ENCODE results near the gene SYCE1. TPM values are rescaled to one million over a fixed set of nuclear protein-coding genes. Genes with fewer than 3 reads are reported as not detected.

The SYCE1 gene
- total and polyA plus RNA-seq, 2 experiments from 2014 or later, result 0.53 TPM; not detected in 1

- TF ChIP-seq, protein P1, sequence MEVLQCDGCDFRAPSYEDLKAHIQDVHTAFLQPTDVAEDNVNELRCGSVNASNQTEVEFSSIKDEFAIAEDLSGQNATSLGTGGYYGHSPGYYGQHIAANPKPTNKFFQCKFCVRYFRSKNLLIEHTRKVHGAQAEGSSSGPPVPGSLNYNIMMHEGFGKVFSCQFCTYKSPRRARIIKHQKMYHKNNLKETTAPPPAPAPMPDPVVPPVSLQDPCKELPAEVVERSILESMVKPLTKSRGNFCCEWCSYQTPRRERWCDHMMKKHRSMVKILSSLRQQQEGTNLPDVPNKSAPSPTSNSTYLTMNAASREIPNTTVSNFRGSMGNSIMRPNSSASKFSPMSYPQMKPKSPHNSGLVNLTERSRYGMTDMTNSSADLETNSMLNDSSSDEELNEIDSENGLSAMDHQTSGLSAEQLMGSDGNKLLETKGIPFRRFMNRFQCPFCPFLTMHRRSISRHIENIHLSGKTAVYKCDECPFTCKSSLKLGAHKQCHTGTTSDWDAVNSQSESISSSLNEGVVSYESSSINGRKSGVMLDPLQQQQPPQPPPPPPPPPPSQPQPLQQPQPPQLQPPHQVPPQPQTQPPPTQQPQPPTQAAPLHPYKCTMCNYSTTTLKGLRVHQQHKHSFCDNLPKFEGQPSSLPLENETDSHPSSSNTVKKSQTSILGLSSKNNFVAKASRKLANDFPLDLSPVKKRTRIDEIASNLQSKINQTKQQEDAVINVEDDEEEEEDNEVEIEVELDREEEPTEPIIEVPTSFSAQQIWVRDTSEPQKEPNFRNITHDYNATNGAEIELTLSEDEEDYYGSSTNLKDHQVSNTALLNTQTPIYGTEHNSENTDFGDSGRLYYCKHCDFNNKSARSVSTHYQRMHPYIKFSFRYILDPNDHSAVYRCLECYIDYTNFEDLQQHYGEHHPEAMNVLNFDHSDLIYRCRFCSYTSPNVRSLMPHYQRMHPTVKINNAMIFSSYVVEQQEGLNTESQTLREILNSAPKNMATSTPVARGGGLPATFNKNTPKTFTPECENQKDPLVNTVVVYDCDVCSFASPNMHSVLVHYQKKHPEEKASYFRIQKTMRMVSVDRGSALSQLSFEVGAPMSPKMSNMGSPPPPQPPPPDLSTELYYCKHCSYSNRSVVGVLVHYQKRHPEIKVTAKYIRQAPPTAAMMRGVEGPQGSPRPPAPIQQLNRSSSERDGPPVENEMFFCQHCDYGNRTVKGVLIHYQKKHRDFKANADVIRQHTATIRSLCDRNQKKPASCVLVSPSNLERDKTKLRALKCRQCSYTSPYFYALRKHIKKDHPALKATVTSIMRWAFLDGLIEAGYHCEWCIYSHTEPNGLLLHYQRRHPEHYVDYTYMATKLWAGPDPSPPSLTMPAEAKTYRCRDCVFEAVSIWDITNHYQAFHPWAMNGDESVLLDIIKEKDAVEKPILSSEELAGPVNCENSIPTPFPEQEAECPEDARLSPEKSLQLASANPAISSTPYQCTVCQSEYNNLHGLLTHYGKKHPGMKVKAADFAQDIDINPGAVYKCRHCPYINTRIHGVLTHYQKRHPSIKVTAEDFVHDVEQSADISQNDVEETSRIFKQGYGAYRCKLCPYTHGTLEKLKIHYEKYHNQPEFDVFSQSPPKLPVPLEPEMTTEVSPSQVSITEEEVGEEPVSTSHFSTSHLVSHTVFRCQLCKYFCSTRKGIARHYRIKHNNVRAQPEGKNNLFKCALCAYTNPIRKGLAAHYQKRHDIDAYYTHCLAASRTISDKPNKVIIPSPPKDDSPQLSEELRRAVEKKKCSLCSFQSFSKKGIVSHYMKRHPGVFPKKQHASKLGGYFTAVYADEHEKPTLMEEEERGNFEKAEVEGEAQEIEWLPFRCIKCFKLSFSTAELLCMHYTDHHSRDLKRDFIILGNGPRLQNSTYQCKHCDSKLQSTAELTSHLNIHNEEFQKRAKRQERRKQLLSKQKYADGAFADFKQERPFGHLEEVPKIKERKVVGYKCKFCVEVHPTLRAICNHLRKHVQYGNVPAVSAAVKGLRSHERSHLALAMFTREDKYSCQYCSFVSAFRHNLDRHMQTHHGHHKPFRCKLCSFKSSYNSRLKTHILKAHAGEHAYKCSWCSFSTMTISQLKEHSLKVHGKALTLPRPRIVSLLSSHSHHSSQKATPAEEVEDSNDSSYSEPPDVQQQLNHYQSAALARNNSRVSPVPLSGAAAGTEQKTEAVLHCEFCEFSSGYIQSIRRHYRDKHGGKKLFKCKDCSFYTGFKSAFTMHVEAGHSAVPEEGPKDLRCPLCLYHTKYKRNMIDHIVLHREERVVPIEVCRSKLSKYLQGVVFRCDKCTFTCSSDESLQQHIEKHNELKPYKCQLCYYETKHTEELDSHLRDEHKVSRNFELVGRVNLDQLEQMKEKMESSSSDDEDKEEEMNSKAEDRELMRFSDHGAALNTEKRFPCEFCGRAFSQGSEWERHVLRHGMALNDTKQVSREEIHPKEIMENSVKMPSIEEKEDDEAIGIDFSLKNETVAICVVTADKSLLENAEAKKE (CRISPR knock-in tag; IDR thresholded peaks at IDR 0.05), result no peak
- TF ChIP-seq EZH2phosphoT487 (IDR thresholded peaks at IDR 0.05; ENCODE audit: unreplicated experiment) (no peak), CREB1 (CRISPR knock-in tag; IDR thresholded peaks at IDR 0.05; ENCODE audit: low read depth) (no peak), POLR2AphosphoS5 (IDR thresholded peaks at IDR 0.05; ENCODE audit: low read depth) (no peak)
Observed at GRCh38 chr10:133526957-133527588, 38.3 kb downstream of the SYCE1 start, which contains the start of gene CYP2E1 (continued).

- Histone ChIP-seq H3F3A (replicated peaks; ENCODE audit: low read depth) (no peaks in the 10 kb centered on the region), H3K79me2 (replicated peaks; ENCODE audit: insufficient read depth) (no peaks in the 10 kb centered on the region), H3K4me2 (no peak overlapping the region), H3K27ac (ENCODE audit: low read depth) (no peak overlapping the region), H3K4me3 (no peak overlapping the region), H4K20me1 (replicated peaks; ENCODE audit: insufficient read depth) (no peaks in the 10 kb centered on the region), H3K9me2 (ENCODE audit: insufficient read depth) (no peaks in the 10 kb centered on the region), H2AFZ (no peak overlapping the region), H3K4me1 (ENCODE audit: insufficient read depth) (no peaks in the 10 kb centered on the region; the same call in 1 of the 2 replicates), H3K36me3 (ENCODE audit: insufficient read depth) (peaks cover 7% of the 10 kb centered on the region; the same call in 1 of the 2 replicates), H3K27me3 (ENCODE audit: insufficient read depth) (peaks cover 99% of the 10 kb centered on the region)
- Mint-ChIP-seq H3K27me3 (ENCODE audit: insufficient read depth, low read depth, poor library complexity) (peaks cover 70% of the 10 kb centered on the region), H3K27ac (no peak overlapping the region), H3K4me1 (peaks cover 7% of the 10 kb centered on the region; the same call in 2 of the 3 replicates), H3K36me3 (ENCODE audit: low read depth) (no peaks in the 10 kb centered on the region), H3K9me3 (peaks cover 51% of the 10 kb centered on the region), H3K4me3 (no peak overlapping the region)
- no peak for DNase-seq (ENCODE audit: low spot score)
- TF ChIP-seq REST (IDR thresholded peaks at IDR 0.05; ENCODE audit: unreplicated experiment), result no peak
- no peak for TF ChIP-seq JUNB (IDR thresholded peaks at IDR 0.05; ENCODE audit: unreplicated experiment)
- no peak for TF ChIP-seq EZH2 (IDR thresholded peaks at IDR 0.05; ENCODE audit: low read depth, unreplicated experiment)
- TF ChIP-seq ETS1 (IDR thresholded peaks at IDR 0.05), result no peak
- ATAC-seq, result no peak
Observed at GRCh38 chr10:133525444-133525843, 39.9 kb downstream of the SYCE1 start.

Measured in GM23338 (cell line).